Dermis blood vessel endothelial cell (primary cell): Measurements from ENCODE around the gene C19orf81. TPM values are rescaled to one million over a fixed set of nuclear protein-coding genes. Genes with fewer than 3 reads are reported as not detected.

Experiments
- DNase-seq: peaks from one replicate; pipeline ENCODE4 v3.0.0; 2010
- total RNA-seq: library from RNA; depleted of rRNA; stranded (reverse); fragments of >200 nt; gene quantifications from 2 replicates; pipeline ENCODE4 v1.2.3, GENCODE V29; 2014

Gene C19orf81
- total RNA-seq, 1 donor from 2014 or later = not detected

- DNase-seq = no peak
Measured at GRCh38 chr19:50629801-50630200, 19.4 kb upstream of the C19orf81 start.

- no peak for DNase-seq
Measured at GRCh38 chr19:50632151-50632835, 17.0 kb upstream of the C19orf81 start.

DNA sequence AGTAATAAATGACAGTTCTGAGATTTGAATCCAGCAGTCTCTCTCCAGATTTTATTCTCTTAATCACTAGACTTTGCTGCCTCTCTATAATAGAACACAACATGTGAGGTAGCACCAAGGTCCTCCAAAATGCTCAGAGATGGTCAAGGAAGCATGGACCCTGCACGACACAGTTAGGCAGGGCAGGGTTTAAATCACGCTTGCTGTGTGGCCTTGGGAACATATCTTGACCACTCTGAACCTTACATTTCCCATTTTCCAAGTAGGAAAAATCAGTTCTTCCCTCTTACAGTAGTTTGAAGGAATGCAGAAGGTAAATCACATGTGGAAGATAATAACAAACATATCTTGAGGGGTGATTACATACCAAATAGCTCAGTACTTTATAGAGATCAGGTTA lies 15.9 kb upstream of the C19orf81 start:
- DNase-seq = no peak

- no peak for DNase-seq
Measured at GRCh38 chr19:50633973-50634372, 15.3 kb upstream of the C19orf81 start.

GRCh38 chr19:50636317-50637085 lies 12.7 kb upstream of the C19orf81 start:
- no peak for DNase-seq

DNA sequence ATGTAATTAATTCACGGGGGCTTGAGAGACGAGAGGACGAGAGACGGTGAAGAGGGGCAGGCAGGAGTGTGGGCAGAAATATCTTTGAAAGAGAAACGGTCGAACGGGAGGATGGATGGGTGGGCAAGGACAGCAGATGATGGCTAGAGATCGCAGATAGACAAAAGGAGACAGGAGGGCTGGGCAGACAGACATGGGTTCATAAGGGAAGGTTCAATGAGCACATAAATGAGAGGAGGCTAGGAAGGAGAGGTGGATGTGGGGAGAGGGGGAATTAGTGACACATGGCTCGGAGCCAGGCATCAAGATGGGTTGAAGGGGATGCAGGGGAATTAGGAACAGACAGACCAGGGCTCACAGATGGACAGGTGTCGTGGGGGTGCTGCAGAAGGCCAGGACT lies 10.6 kb upstream of the C19orf81 start:
- no peak for DNase-seq

DNA sequence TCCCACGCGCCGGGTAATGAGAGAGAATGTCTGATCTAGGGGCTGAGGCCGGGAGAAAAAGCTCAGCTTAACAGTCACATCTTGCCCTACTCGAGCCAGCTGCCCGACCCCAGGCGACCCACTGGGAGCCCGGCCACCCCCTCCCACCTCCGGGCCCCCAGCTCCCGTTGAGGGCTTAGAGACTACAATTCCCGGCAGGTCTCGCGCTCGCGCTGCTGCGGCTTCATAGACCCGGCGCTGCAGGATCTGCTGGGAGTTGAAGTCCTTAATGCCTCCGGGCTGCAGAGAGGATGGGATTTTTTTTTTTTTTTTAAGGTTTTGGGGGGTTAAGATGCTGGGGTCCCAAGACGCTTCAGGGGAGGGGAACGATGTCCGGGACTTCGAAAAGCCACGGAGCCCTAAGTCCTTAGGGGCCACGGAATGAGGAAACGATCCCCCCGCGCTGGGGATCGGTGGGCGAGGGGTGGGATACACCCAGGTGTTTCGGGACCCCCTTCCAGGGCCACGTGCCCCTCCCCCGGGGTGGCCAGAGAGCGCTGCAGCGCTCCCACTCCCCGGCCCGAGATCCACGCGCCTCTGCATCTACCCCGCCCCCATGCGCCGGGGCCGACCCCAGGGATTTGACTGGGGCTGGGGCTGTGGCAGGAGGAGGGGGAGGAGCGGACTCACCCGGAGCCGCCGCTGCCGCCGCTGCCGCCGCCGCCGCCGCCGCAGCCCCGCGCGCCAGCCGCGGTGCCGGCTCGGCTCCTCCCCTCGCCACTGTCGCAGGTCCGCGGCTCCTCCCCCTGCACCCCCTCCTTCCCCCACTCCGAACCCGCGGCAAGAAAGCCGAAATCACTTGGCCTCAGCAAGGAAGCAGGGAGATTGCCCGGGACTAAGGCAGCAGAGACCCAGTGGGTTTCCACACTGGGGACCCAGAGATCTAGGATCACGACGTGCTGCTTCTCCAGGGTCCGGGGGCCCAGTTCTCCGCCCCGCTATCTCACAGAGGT lies 9.8 kb upstream of the C19orf81 start, which contains the start of gene SYT3:
Gene SYT3, minus strand, starts transcription at position 761 of the 992 bp plus-strand sequence. CDS start 2,470 bp downstream, outside the sequence.
- peak; percentile 62 for DNase-seq

DNA sequence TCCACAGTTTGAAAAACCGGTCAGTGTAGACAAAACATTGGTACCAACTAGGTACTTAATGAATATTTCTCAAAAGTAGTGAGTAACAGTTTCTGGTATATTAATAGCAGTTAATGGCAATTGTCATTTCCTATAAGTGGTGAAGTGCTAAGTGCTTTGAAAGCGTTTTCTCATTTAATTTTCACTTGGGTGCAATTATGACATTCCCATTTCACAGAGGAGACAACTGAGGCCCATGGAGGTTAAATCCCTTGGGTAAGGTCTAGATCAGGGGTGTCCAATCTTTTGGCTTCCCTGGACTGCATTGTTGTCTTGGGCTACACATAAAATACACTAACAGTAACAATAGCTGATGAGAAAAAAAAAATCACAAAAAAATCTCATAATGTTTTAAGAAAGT lies 8.9 kb upstream of the C19orf81 start:
- DNase-seq = no peak

DNA sequence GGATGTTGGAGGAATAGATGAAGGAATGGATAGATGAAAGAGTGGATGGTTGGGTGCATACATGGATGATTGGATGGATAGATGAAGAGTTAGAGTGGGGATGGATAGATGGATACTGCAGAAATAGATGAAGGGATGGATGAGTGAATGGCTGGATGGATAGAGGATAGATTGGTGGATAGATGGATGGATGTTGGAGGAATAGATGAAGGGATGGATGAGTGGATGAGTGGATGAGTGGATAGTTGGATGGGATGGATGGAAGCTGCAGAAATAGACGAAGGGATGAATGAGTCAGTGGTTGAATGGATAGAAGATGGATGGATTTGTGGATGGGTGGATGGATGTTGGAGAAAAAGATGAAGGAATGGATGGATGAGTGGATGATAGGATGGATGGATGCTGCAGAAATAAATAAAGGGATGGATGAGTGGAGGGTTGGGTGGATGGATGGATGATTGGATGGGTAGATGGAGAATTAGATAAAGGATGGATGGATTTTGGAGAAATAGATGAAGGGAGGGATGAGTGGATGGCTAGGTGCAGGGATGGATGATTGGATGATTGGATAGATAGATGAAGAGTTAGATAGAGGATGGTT lies 4.8 kb upstream of the C19orf81 start:
- no peak for DNase-seq

DNA sequence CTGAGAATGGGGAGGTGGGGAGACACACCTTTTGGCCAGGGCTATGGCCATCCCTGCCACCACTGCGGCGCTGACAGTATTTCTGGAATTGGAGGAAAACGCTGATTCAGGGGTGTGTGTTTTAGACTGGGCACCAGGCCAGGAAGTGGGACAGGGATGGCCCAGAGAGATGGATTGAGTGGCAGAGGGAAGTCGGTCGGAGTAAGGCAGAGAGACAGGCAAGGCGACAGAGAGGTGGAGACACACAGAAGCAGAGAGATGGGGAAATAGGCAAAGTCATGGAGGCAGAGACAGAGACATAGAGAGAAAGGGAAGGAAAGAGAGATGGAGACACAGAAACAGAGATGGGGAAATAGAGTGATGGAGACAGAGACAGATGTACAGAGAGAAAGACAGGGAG lies 4.1 kb upstream of the C19orf81 start:
- no peak for DNase-seq

DNA sequence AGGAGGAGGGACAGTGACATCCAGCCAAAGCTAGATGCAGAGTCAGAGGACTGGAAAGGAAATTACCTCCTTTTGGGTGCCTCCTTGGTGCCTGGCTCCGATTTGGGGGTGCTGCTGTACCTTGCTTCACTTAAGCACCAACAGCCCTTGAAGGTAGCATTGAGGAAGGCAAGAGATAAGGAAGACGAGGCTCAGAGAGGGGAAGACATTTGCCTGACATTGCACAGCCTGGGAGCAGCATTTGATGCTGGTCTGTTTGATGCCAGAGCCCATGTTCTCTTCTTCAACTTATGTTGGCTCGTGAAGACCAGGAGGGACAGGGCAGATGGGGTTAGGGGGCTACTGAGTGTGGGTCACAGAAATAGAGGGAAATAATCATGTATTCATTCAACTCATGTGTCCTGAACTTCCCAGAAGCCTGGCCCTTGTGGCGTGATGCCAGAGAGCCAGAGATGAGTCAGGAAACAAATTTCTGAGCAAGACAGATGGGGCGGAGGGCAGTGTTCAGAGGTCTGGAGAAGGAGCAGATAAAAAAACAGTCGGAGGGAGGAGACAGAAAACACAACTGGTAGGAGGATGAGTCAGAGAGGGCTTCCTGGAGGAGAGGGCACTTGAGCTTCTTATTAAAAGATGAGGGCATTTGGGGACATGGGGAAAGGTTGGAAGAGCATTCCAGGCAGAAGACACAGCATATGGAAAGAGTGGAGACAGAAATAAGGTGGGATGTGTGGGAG lies 3.0 kb upstream of the C19orf81 start:
- peak; percentile 34 for DNase-seq

GRCh38 chr19:50647879-50648615 lies 1.2 kb upstream of the C19orf81 start:
- no peak for DNase-seq

DNA sequence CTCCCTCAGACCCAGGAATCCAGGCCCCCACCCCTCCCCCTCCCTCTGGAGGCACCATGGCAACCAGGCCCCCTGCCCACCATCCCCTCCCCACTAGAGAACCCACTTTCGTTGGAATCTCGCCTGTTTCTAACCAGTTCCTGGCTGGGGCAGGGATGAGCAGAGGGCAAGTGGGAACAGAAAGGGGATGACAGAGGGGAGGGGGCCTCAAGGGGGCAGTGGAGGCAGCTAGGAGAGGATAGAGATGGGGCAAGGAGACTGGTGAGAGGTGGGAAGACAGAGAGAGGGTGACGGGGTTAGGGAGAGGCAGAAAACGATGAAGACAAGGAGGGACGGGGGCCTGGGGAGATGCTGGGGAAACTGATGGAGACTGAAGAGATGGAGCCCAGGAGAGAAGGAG lies 586 bp upstream of the C19orf81 start:
- no peak for DNase-seq

- no peak for DNase-seq
Measured at GRCh38 chr19:50651174-50651573, 1.9 kb downstream of the C19orf81 start.

DNA sequence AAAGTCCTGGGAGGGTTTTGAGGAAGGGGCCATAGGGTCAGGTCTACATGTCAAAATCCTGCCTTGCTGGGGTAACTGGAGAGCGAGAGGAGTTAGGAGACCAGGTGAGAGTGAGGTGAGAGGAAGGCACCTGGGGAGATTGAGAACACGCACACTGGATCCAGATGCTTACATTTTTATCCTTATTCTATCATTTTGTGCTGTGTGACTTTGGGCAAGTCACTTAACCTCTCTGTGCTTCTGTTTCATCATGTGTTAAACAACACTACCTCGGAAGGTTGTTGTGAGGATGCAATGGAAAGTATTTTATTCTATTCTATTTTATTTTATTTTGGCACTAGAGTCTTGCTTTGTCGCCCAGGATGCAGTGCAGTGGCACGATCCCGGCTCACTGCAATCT lies 3.5 kb downstream of the C19orf81 start:
- DNase-seq = no peak

- DNase-seq = no peak
Measured at GRCh38 chr19:50654882-50655281, 5.6 kb downstream of the C19orf81 start.

DNA sequence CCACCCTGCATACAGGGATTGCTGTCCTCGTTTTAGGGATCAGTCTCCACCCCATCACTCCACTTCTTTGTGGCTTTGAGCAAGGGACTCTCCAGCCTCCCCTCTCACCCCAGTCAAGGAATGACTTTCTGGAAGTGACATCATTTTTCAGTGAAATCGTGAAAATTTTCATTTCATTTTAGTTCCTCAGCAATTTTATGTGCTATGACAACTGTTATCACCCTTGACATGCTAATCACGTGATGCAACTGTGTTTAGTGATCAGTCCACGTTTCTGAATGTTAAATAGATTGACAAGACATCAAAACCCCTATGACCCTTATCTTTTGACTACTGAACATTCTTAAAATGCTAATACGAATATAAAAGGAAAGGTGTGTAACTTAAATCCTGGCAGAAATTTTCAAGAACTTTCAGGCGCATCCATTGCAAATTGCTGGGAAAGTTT lies 8.0 kb downstream of the C19orf81 start:
- no peak for DNase-seq

- peak; percentile 100 for DNase-seq
Measured at GRCh38 chr19:50657712-50658440, 8.6 kb downstream of the C19orf81 start.

DNA sequence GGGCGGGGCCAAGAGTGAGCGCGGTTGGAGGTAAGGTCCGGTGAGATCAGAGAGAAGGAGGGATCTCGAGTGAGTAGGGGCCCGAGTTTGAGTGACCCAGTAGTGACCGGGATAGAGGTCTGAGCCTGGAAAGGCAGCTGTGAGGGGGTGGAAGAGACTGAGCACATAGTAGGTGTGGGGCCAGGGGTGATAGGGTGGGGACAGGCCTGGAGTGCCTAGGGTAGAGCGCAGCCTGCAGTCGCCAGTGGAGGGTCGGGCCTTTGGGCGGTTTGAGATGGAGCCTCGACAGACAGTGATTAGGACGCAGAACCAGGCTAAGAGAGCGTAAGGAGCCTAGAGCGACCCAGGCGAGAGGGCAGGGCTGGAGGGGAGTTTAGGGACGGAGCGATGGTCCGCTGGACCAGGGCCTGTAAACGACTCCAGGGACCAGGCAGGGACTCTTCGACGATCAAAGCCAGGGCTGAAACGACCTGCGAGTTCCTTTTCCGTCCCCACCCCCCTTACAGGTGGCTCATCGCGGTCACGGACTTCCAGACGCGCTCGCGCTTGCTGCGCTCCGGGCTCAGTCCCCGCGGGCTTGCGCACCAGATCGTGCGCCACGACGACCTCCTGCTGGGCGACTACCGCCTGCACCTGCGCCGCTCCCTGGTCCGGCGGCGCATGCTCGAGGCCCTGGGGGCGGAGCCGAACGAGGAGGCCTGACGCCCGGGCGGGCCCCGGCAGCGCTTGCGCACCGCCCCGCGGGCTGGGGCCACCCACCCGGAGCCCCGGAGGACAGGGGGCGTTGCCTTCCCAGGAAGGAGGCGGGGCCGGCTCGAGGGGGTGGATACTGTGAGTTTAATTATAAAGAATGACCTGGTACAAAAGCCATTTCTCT lies 9.4 kb downstream of the C19orf81 start:
- peak; percentile 92 for DNase-seq
